ENCODE results near the gene SIRT4. TPM values are rescaled to one million over a fixed set of nuclear protein-coding genes. Genes with fewer than 3 reads are reported as not detected.
A peak's percentile ranks its signal among the peaks of the same experiment; 100 is the strongest.

The SIRT4 gene
- total and polyA plus RNA-seq, 2 of the 13 experiments (the other 11 are each of a cell fraction or from before 2014, with no cell fraction given), result 3.4 to 5.8 TPM

DNA sequence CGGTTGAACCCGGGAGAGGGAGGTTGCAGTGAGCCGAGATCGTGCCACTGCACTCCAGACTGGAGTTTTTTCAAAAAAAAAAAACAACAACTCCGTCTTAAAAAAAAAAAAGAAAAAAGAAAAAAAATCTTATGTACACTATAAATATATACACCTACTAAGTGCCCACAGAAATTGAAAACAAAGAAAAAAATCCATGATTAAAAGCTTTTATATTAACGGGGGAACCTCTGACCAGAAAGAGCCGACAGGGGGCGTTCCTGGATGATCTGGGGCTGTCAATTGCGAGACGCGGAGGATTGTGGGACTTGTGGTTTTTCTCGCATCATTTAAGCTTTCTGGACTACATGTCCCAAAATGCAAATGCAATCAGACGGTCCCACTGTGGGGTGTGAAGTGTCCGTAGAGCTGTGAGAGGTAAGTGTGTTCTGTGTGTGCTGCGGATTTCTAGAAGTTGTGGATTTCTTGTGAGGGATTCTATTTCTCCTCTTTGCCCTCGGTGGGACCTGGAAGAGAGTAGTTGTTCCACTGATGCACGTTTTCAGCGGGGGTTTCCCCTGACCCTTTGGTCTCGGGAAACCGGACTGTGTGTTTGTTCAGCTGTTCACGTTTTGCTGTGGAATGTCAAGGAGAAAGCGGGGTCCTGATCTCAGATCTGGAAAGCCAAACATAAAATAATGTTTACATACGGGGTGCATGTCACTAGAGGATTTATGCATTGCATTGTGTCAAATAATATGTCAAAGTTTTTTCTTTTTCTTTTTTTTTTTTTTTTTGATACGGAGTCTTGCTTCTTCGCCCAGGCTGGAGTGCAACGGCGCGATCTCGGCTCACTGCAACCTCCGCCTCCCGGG lies at the start of gene SIRT4 (continued):
- TF ChIP-seq, protein P1, sequence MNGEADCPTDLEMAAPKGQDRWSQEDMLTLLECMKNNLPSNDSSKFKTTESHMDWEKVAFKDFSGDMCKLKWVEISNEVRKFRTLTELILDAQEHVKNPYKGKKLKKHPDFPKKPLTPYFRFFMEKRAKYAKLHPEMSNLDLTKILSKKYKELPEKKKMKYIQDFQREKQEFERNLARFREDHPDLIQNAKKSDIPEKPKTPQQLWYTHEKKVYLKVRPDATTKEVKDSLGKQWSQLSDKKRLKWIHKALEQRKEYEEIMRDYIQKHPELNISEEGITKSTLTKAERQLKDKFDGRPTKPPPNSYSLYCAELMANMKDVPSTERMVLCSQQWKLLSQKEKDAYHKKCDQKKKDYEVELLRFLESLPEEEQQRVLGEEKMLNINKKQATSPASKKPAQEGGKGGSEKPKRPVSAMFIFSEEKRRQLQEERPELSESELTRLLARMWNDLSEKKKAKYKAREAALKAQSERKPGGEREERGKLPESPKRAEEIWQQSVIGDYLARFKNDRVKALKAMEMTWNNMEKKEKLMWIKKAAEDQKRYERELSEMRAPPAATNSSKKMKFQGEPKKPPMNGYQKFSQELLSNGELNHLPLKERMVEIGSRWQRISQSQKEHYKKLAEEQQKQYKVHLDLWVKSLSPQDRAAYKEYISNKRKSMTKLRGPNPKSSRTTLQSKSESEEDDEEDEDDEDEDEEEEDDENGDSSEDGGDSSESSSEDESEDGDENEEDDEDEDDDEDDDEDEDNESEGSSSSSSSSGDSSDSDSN (CRISPR knock-in tag; IDR thresholded peaks at IDR 0.05), result no peak
- TF ChIP-seq, protein P2, sequence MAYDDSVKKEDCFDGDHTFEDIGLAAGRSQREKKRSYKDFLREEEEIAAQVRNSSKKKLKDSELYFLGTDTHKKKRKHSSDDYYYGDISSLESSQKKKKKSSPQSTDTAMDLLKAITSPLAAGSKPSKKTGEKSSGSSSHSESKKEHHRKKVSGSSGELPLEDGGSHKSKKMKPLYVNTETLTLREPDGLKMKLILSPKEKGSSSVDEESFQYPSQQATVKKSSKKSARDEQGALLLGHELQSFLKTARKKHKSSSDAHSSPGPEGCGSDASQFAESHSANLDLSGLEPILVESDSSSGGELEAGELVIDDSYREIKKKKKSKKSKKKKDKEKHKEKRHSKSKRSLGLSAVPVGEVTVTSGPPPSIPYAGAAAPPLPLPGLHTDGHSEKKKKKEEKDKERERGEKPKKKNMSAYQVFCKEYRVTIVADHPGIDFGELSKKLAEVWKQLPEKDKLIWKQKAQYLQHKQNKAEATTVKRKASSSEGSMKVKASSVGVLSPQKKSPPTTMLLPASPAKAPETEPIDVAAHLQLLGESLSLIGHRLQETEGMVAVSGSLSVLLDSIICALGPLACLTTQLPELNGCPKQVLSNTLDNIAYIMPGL (CRISPR knock-in tag; IDR thresholded peaks at IDR 0.05; ENCODE audit: borderline replicate concordance in 1 of 2, low read depth in 1 of 2), result peak; percentile 65 to 67; a peak in 3 of 4 replicates
- TF ChIP-seq HDAC2 (CRISPR knock-in tag; IDR thresholded peaks at IDR 0.05) (peak; percentile 51; the same call in 1 of the 2 replicates), SMARCC2 (IDR thresholded peaks at IDR 0.05) (no peak), ZFY (CRISPR knock-in tag; IDR thresholded peaks at IDR 0.05) (0 out of 2 replicates have a peak, but pooled peaks have one; percentile 8), TGIF2 (CRISPR knock-in tag; IDR thresholded peaks at IDR 0.05) (peak; percentile 94), ZNF850 (CRISPR knock-in tag; conservative IDR thresholded peaks at IDR 0.05) (no peak), SMC3 (IDR thresholded peaks at IDR 0.05; ENCODE audit: low read length) (peak; percentile 35; the same call in 1 of the 2 replicates), ZNF605 (CRISPR knock-in tag; IDR thresholded peaks at IDR 0.05) (peak; percentile 74), MED8 (CRISPR knock-in tag; IDR thresholded peaks at IDR 0.05; ENCODE audit: insufficient replicate concordance) (no peak), MTA1 (CRISPR knock-in tag; IDR thresholded peaks at IDR 0.05; ENCODE audit: borderline replicate concordance) (no peak), GABPA (IDR thresholded peaks at IDR 0.05; ENCODE audit: low read depth, low read length) (no peak), GABPA (CRISPR knock-in tag; IDR thresholded peaks at IDR 0.05; ENCODE audit: low read depth) (peak; percentile 48)
- TF ChIP-seq, protein P3, sequence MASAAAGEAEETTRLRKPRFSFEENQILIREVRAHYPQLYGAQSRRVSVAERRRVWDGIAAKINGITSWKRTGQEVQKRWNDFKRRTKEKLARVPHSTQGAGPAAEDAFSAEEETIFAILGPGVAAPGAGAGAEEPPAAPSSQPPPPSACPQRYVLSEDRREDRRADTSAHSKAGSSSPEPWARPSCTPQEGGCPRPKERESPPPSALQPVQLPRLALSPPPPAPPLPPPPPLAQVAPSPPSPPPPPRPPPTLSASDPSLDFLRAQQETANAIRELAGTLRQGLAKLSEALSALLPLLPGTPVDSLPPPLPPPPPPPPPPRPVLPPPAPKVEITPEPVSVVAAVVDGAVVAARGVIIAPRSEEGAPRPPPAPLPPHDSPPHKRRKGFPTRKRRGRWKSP (CRISPR knock-in tag; IDR thresholded peaks at IDR 0.05), result 0 out of 2 replicates have a peak, but pooled peaks have one; percentile 48
- TF ChIP-seq, protein P4, sequence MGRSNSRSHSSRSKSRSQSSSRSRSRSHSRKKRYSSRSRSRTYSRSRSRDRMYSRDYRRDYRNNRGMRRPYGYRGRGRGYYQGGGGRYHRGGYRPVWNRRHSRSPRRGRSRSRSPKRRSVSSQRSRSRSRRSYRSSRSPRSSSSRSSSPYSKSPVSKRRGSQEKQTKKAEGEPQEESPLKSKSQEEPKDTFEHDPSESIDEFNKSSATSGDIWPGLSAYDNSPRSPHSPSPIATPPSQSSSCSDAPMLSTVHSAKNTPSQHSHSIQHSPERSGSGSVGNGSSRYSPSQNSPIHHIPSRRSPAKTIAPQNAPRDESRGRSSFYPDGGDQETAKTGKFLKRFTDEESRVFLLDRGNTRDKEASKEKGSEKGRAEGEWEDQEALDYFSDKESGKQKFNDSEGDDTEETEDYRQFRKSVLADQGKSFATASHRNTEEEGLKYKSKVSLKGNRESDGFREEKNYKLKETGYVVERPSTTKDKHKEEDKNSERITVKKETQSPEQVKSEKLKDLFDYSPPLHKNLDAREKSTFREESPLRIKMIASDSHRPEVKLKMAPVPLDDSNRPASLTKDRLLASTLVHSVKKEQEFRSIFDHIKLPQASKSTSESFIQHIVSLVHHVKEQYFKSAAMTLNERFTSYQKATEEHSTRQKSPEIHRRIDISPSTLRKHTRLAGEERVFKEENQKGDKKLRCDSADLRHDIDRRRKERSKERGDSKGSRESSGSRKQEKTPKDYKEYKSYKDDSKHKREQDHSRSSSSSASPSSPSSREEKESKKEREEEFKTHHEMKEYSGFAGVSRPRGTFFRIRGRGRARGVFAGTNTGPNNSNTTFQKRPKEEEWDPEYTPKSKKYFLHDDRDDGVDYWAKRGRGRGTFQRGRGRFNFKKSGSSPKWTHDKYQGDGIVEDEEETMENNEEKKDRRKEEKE (IDR thresholded peaks at IDR 0.05), result no peak
- TF ChIP-seq, protein P5, sequence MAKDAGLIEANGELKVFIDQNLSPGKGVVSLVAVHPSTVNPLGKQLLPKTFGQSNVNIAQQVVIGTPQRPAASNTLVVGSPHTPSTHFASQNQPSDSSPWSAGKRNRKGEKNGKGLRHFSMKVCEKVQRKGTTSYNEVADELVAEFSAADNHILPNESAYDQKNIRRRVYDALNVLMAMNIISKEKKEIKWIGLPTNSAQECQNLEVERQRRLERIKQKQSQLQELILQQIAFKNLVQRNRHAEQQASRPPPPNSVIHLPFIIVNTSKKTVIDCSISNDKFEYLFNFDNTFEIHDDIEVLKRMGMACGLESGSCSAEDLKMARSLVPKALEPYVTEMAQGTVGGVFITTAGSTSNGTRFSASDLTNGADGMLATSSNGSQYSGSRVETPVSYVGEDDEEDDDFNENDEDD (CRISPR knock-in tag; IDR thresholded peaks at IDR 0.05; ENCODE audit: borderline replicate concordance), result no peak
- TF ChIP-seq, protein P6, sequence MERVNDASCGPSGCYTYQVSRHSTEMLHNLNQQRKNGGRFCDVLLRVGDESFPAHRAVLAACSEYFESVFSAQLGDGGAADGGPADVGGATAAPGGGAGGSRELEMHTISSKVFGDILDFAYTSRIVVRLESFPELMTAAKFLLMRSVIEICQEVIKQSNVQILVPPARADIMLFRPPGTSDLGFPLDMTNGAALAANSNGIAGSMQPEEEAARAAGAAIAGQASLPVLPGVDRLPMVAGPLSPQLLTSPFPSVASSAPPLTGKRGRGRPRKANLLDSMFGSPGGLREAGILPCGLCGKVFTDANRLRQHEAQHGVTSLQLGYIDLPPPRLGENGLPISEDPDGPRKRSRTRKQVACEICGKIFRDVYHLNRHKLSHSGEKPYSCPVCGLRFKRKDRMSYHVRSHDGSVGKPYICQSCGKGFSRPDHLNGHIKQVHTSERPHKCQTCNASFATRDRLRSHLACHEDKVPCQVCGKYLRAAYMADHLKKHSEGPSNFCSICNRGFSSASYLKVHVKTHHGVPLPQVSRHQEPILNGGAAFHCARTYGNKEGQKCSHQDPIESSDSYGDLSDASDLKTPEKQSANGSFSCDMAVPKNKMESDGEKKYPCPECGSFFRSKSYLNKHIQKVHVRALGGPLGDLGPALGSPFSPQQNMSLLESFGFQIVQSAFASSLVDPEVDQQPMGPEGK (CRISPR knock-in tag; IDR thresholded peaks at IDR 0.05), result no peak

Measured in HepG2 (cell line).